Stimulated activated CD4-positive, alpha-beta T cell treated with anti-CD3 and anti-CD28 coated beads, Interleukin-2, amount 100 ng/mL, for 4 hours (primary cell): ENCODE results near the gene SH3BP5L.

Source experiments
- DNase-seq: peaks from one replicate; pipeline ENCODE4 v3.0.0-alpha.2; 2020; ENCODE audit warnings: low read depth

SH3BP5L gene

DNA sequence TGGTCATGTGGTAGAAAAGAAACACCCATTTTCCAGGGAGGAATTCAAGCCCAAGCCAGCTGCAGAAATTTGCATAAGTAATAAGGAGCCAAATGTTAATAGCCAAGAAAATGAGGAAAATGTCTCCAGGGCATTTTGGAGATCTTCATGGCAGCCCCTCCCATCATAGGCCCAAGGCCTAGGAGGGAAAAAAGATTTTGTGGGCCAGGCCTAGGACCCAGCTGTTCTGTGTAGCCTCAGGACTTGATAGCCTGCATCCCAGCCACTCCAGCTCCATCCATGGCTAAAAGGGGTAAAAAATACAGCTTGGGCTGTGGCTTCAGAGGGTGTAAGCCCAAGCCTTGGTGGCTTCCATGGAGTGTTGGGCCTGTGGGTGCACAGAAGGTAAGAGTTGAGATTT lies 48.7 kb downstream of the SH3BP5L start:
- no peak for DNase-seq

DNA sequence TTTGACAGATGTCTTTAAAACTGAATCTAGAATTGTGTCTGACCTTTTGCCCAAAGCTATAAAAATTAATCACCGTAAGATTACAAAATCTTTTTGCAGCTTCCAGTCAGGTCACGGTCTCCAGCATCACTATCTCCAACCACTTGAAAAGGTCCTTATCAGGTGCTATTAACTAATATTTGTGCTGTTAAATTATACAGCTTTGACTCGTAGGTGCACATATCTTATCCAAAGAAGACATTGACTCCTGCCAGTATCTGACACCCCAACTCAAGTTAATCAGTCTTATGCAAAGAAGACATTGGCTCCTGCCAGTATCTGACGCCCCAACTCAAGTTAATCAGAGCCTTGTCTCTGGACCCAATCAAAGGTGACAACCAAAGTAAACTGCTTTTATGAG lies 50.3 kb downstream of the SH3BP5L start:
- no peak for DNase-seq
